Diencephalon (tissue), 1 donor: ENCODE data around the gene AURKA. TPM values are rescaled to one million over a fixed set of nuclear protein-coding genes. Genes with fewer than 3 reads are reported as not detected.

Source experiments
- total RNA-seq: library from RNA; depleted of rRNA; stranded (reverse); fragments of >200 nt; gene quantifications from one replicate; pipeline ENCODE4 v1.2.3, GENCODE V29; 2014

The AURKA gene
- 8.3 TPM for total RNA-seq

DNA sequence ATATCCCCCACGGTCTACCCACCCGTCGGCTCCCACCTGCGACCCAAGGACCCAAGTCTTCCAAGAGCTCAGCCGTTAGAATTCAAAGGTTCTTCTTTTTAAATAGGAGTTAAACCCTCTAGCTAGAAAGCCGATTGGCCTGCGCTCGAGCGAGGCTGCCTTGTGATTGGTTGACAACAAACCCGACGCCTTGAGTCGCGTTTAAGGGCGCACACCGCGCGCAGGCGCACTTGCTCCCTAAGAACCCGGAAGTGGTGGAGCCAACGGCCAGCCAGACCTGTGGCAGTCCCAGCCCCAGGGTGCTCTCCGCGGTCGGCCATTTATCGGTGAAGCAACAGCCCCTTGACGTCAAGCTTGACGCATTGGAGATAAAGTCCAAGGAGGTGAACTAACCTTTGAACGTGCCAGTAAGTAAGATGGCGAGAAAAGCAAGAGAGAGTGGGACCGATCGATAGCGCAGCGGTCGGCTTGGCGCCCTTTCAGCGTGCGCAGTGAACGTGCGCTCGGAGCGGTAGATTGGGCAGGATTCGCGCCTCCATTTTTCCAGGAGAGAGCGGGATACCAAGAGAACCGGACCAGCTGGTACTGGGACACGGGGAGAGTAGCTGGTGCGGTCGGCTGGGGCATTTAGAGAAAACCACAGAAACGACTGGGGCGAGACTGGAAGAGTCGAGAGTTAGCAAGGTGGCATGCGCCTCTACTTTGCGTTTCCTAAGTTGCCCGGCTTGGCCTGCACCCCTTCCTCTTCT, at the start of gene AURKA, which contains the start of gene CSTF1:
TSS of gene AURKA (minus strand) at position 84 of the 749 bp plus-strand sequence. CDS start 4,018 bp downstream, outside the sequence.
TSS of gene CSTF1 (plus strand) at position 514 of the 749 bp plus-strand sequence. CDS start 2,908 bp downstream, outside the sequence.

DNA sequence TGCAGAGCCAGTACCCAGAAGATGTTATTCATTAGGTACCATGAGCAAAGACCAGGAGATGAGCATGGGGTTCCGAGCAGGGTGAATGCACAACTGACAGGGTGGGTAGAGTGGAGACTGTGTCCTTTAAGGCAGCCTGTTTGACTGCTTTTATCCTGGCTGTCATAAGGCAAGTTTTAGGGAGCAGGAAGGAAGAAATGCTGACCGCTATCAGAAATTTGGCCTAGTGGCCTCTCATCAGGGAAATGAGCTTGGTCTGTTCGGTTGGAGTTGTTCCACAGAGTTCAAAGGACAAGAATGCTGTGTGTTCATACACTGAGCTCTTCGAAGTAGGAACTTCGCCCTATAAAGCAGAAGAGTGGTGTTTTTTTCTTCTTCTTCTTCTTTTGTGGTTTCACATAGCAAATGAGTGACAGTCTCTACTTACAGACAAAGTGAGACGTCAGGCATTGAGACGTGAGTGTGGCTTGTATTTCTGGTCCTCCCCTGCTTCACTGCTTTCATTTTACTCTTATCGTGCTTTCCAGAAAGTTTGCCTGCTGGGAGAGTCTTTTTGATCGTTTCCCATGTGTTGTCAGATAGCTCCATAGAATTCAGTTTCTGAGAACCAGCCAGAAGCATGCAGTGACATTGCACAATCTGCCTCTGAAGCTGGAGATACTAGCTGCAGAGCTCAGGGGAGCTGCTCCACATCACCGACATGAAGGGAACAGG, 19.9 kb upstream of the AURKA start, which contains the start of gene CASS4:
TSS of gene CASS4 (plus strand) at position 502 of the 714 bp plus-strand sequence. CDS start at position 701, 199 bp downstream.

DNA sequence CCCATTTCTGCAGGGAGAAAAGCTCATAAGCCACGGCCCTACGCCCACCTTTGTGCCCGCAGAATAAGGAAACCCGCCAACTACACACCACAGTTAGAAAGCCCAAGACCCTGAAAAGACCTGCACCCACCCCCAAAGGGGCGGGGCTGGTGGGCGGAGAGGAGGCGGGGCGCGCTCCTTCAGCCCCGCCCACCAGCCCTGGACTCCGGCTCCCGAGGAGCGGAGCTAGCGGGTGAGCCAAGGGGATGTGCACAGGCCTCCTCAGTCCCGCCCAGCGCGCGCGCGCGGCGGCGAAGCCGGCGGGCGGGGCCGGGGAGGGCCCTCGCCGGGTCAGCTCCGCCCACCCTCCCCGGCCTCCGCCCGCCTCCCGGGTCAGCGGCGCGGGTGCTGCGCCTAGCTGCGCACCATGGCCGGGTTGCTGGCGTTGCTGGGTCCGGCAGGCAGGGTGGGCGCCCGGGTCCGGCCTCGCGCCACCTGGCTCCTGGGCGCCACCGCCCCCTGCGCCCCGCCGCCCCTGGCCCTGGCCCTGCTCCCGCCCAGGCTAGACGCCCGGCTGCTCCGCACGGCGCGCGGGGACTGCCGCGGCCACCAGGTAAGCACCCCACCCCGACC, 33.3 kb downstream of the AURKA start, which contains the start of gene FAM210B:
TSS of gene FAM210B (plus strand) at position 375 of the 612 bp plus-strand sequence. CDS start at position 407, 32 bp downstream.

Other genes starting within 250 kb of the AURKA start
- gene MC3R, start 143.5 kb downstream of the AURKA start, total RNA-seq: 0.46 TPM
- 17.3 TPM for gene FAM210B, start 33.2 kb downstream of the AURKA start, total RNA-seq
- gene CSTF1, start 430 bp upstream of the AURKA start, total RNA-seq: 27.2 TPM
- 0.69 TPM for gene CASS4, start 20.0 kb upstream of the AURKA start, total RNA-seq
- gene RTF2, start 76.4 kb upstream of the AURKA start, total RNA-seq: 56.1 TPM
- gene FAM209A, start 132.5 kb upstream of the AURKA start, total RNA-seq: not detected
- not detected for gene FAM209B, start 141.0 kb upstream of the AURKA start, total RNA-seq
- gene TFAP2C, start 237.1 kb upstream of the AURKA start, total RNA-seq: under 0.01 TPM